Measurements from ENCODE around the gene NPW.

DNA sequence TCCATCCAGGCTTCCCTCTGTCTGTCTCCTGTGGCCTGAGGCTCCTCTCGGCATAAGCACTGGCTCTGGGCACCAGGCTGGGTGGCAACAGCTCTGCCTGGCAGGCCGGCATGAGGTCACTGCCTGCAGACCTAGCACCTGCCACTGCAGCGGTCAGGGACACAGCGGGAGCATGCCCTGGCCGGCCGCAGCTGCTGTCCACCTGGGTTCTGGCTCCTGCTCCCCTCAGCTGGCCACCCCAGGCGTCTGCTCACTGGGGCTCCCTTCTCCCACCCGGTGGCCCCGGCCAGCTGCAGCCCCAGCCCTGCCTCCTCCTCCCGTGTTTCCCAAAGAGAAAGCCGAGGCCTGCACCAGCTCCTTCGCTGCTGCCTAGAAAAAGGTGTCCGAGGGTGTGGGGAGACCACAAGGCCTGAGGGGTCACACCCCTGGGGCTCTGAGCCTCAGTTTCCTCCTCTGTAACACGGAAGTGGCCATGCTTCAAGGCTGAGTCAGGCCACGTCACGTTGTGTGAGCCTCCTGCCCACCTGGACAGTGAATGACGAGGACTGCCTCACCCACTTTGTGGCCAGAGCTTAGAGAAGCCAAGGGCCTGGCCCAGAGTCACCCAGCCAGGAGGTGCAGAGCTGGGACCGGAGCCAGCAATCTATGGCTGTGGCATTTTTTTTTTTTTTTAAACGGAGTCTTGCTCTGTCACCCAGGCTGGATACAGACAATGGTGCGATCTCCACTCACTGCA lies 21.4 kb downstream of the NPW start:
- TF ChIP-seq, protein P1, sequence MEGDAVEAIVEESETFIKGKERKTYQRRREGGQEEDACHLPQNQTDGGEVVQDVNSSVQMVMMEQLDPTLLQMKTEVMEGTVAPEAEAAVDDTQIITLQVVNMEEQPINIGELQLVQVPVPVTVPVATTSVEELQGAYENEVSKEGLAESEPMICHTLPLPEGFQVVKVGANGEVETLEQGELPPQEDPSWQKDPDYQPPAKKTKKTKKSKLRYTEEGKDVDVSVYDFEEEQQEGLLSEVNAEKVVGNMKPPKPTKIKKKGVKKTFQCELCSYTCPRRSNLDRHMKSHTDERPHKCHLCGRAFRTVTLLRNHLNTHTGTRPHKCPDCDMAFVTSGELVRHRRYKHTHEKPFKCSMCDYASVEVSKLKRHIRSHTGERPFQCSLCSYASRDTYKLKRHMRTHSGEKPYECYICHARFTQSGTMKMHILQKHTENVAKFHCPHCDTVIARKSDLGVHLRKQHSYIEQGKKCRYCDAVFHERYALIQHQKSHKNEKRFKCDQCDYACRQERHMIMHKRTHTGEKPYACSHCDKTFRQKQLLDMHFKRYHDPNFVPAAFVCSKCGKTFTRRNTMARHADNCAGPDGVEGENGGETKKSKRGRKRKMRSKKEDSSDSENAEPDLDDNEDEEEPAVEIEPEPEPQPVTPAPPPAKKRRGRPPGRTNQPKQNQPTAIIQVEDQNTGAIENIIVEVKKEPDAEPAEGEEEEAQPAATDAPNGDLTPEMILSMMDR (IDR thresholded peaks at IDR 0.05), result no peak
- no peak for TF ChIP-seq POLR2A (IDR thresholded peaks at IDR 0.05)
